GM19455 (cell line): ENCODE results near the gene PMVK.
"Not testable (repeated sequence)": the region's sequence is repeated elsewhere in the genome, so short reads cannot be mapped to it uniquely, and the experiment has no call there.

Experiments
- ATAC-seq: cut with Tn5 transposase; IDR thresholded peaks from one replicate; pipeline ENCODE4 v1.9.1; 2021; ENCODE audit not compliant: unreplicated experiment

PMVK gene

GRCh38 chr1:154936555-154937084 is at the start of gene PMVK:
Gene PMVK (minus strand): TSS chr1:154936719. CDS start chr1:154936685, 34 bp downstream.
- peak; percentile 70 for ATAC-seq

GRCh38 chr1:154983776-154984466 is 47.4 kb upstream of the PMVK start:
- no peak for ATAC-seq

- peak; percentile 97 for ATAC-seq
Observed at GRCh38 chr1:154982897-154983648, 46.6 kb upstream of the PMVK start, which contains the start of gene FLAD1. Gene FLAD1 (plus strand): TSS chr1:154983344. CDS start chr1:154983695, 351 bp downstream.

- ATAC-seq, result no peak
Observed at GRCh38 chr1:154982341-154982740, 45.8 kb upstream of the PMVK start.

- ATAC-seq, result no peak
Observed at GRCh38 chr1:154978360-154978759, 41.8 kb upstream of the PMVK start.

- ATAC-seq, result not testable (repeated sequence)
Observed at GRCh38 chr1:154977762-154978161, 41.2 kb upstream of the PMVK start.

GRCh38 chr1:154975409-154976059 is 39.0 kb upstream of the PMVK start:
- no peak for ATAC-seq

- ATAC-seq, result peak; percentile 51
Observed at GRCh38 chr1:154974808-154975408, 38.4 kb upstream of the PMVK start.

- ATAC-seq, result peak; percentile 73
Observed at GRCh38 chr1:154974102-154974807, 37.7 kb upstream of the PMVK start, which contains the start of gene CKS1B. Gene CKS1B (plus strand): TSS chr1:154974681. CDS start chr1:154974746, 65 bp downstream.

GRCh38 chr1:154973344-154974101 is 37.0 kb upstream of the PMVK start:
- ATAC-seq, result no peak

- no peak for ATAC-seq
Observed at GRCh38 chr1:154972517-154973343, 36.2 kb upstream of the PMVK start.

- no peak for ATAC-seq
Observed at GRCh38 chr1:154972213-154972516, 35.6 kb upstream of the PMVK start.

- ATAC-seq, result no peak
Observed at GRCh38 chr1:154971341-154971998, 35.0 kb upstream of the PMVK start.

- no peak for ATAC-seq
Observed at GRCh38 chr1:154970631-154971340, 34.3 kb upstream of the PMVK start, which contains the start of gene SHC1. Gene SHC1 (minus strand): TSS chr1:154970747. CDS start chr1:154970526, 221 bp downstream.

GRCh38 chr1:154969860-154970452 is 33.4 kb upstream of the PMVK start:
- no peak for ATAC-seq

- ATAC-seq, result no peak
Observed at GRCh38 chr1:154969246-154969645, 32.7 kb upstream of the PMVK start.

GRCh38 chr1:154968731-154969130 is 32.2 kb upstream of the PMVK start:
- ATAC-seq, result no peak
